ENCODE results near the gene AR. TPM values are rescaled to one million over a fixed set of nuclear protein-coding genes. Genes with fewer than 3 reads are reported as not detected.

The AR gene
- total and polyA plus RNA-seq, 2 of the 13 experiments (the other 11 are each of a cell fraction or from before 2014, with no cell fraction given), result not detected

- TF ChIP-seq ZNF772 (CRISPR knock-in tag; IDR thresholded peaks at IDR 0.05) (no peak), HDAC1 (CRISPR knock-in tag; IDR thresholded peaks at IDR 0.05) (no peak), CBX2 (IDR thresholded peaks at IDR 0.05; ENCODE audit: low read depth, low read length) (no peak), CBX2 (CRISPR knock-in tag; IDR thresholded peaks at IDR 0.05; ENCODE audit: low read depth) (no peak), TFDP1 (CRISPR knock-in tag; IDR thresholded peaks at IDR 0.05; ENCODE audit: borderline replicate concordance) (no peak), HNF4A (CRISPR knock-in tag; IDR thresholded peaks at IDR 0.05) (no peak), ZNF18 (CRISPR knock-in tag; IDR thresholded peaks at IDR 0.05; ENCODE audit: insufficient replicate concordance) (no peak)
Measured at GRCh38 chrX:67582436-67582835, 38.6 kb downstream of the AR start (continued).

- Histone ChIP-seq H3K27me3 (ENCODE audit: control insufficient read depth in 1 of 2, insufficient read depth in 2 of 2, low read length in 2 of 2) (no peaks in the 10 kb centered on the region), H3K27ac (ENCODE audit: extremely low read length, insufficient read depth, low read length) (no peak overlapping the region), H3K4me3 (replicated peaks in 1 of 3; ENCODE audit: insufficient read depth in 1 of 3, low read depth in 2 of 3, low read length in 3 of 3) (no peak overlapping the region), H3K4me2 (ENCODE audit: low read depth, low read length) (no peak overlapping the region), H3K36me3 (replicated peaks in 1 of 2; ENCODE audit: control insufficient read depth in 1 of 2, insufficient read depth in 2 of 2, low read length in 2 of 2) (no peaks in the 10 kb centered on the region), H3K9me3 (ENCODE audit: low read length) (peaks cover 24% of the 10 kb centered on the region), H2AFZ (ENCODE audit: low read length) (no peak overlapping the region), H3K79me2 (ENCODE audit: insufficient read depth, low read length) (no peaks in the 10 kb centered on the region), H3K9ac (ENCODE audit: insufficient read depth, low read depth, low read length) (no peak overlapping the region), H4K20me1 (ENCODE audit: insufficient read depth, low read length) (no peaks in the 10 kb centered on the region), H3K4me1 (ENCODE audit: insufficient read depth, low read length) (no peaks in the 10 kb centered on the region)
- DNase-seq (ENCODE audit: low spot score), result no peak
- intact Hi-C loops (cut with micrococcal nuclease; ENCODE audit: unreplicated experiment), result no loop called here
- BruUV-seq (replicated peaks), result no TSS peak
- CTCF ChIA-PET (ENCODE audit: low intra/inter-chr PET ratio, low total read pairs), result no interaction called here
- ATAC-seq, result no peak
- no peak for FAIRE-seq
- 54% methylated on average over 1 of the region's 1 CpG for WGBS (ENCODE audit: low lambda C conversion rate)
- POLR2A ChIA-PET, result no interaction called here
- in situ Hi-C loops (cut with HindIII; ENCODE audit: extremely low pct_ligation_motif_present, low pct_unique_long_range_greater_than_20kb), result no loop called here
- TF ChIP-seq KDM6A (CRISPR knock-in tag; IDR thresholded peaks at IDR 0.05; ENCODE audit: low read depth), result no peak
- no peak for TF ChIP-seq ZNF569 (CRISPR knock-in tag; IDR thresholded peaks at IDR 0.05; ENCODE audit: borderline replicate concordance)
- TF ChIP-seq RARA (CRISPR knock-in tag; IDR thresholded peaks at IDR 0.05), result no peak
- no peak for TF ChIP-seq FOXA3 (CRISPR knock-in tag; IDR thresholded peaks at IDR 0.05)
- TF ChIP-seq ZNF660 (CRISPR knock-in tag; IDR thresholded peaks at IDR 0.05; ENCODE audit: borderline replicate concordance, low read depth), result no peak
- TF ChIP-seq ZNF337 (CRISPR knock-in tag; IDR thresholded peaks at IDR 0.05; ENCODE audit: borderline replicate concordance, low read depth), result no peak
- TF ChIP-seq TEAD3 (CRISPR knock-in tag; optimal IDR thresholded peaks at IDR 0.05; ENCODE audit: borderline replicate concordance), result no peak
- TF ChIP-seq ZNF550 (CRISPR knock-in tag; IDR thresholded peaks at IDR 0.05; ENCODE audit: borderline replicate concordance), result no peak
- no peak for TF ChIP-seq ZFP36L1 (CRISPR knock-in tag; IDR thresholded peaks at IDR 0.05)
- TF ChIP-seq TCF12 (IDR thresholded peaks at IDR 0.05), result no peak
- no peak for TF ChIP-seq TCF12 (CRISPR knock-in tag; IDR thresholded peaks at IDR 0.05)
- TF ChIP-seq, protein P1, sequence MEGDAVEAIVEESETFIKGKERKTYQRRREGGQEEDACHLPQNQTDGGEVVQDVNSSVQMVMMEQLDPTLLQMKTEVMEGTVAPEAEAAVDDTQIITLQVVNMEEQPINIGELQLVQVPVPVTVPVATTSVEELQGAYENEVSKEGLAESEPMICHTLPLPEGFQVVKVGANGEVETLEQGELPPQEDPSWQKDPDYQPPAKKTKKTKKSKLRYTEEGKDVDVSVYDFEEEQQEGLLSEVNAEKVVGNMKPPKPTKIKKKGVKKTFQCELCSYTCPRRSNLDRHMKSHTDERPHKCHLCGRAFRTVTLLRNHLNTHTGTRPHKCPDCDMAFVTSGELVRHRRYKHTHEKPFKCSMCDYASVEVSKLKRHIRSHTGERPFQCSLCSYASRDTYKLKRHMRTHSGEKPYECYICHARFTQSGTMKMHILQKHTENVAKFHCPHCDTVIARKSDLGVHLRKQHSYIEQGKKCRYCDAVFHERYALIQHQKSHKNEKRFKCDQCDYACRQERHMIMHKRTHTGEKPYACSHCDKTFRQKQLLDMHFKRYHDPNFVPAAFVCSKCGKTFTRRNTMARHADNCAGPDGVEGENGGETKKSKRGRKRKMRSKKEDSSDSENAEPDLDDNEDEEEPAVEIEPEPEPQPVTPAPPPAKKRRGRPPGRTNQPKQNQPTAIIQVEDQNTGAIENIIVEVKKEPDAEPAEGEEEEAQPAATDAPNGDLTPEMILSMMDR (CRISPR knock-in tag; IDR thresholded peaks at IDR 0.05), result no peak
- TF ChIP-seq KDM1A (CRISPR knock-in tag; IDR thresholded peaks at IDR 0.05), result no peak
- no peak for TF ChIP-seq TMF1 (CRISPR knock-in tag; IDR thresholded peaks at IDR 0.05; ENCODE audit: low read depth)
- no peak for TF ChIP-seq ZNF552 (CRISPR knock-in tag; IDR thresholded peaks at IDR 0.05; ENCODE audit: borderline replicate concordance)
Measured at GRCh38 chrX:67583171-67583570, 39.4 kb downstream of the AR start.
